Endothelial cell of umbilical vein (primary cell): ENCODE measurements around the gene UBAC1.

Experiments
- CTCF ChIP-seq, 2 donors: IDR thresholded peaks; 1 replicate in 1 of 2; 2 replicates in 1 of 2; pipeline ENCODE4 v1.5.1; 2011; ENCODE audit warnings: low read length in 2 of 2, mild to moderate bottlenecking in 2 of 2, moderate library complexity in 2 of 2, control low read depth in 1 of 2, inconsistent platforms in 1 of 2, low read depth in 1 of 2; ENCODE audit not compliant: insufficient read depth in 1 of 2; ENCODE audit errors: extremely low read depth in 1 of 2
- EZH2 ChIP-seq: IDR thresholded peaks from 2 replicates; pipeline ENCODE4 v1.6.1; 2012; ENCODE audit warnings: borderline replicate concordance, low read depth, mild to moderate bottlenecking, moderate library complexity, low read length, inconsistent platforms; ENCODE audit not compliant: severe bottlenecking
- GATA2 ChIP-seq: IDR thresholded peaks from 2 replicates; pipeline ENCODE4 v1.7.0; 2011; ENCODE audit warnings: low read depth, mild to moderate bottlenecking, moderate library complexity, mixed read lengths, low read length; ENCODE audit not compliant: insufficient read length, insufficient read depth
- POLR2A ChIP-seq: IDR thresholded peaks from 2 replicates; pipeline ENCODE4 v1.6.1; 2012; ENCODE audit warnings: low read depth, mild to moderate bottlenecking, control low read depth, low read length
- POLR2AphosphoS5 ChIP-seq: IDR thresholded peaks from 2 replicates; pipeline ENCODE4 v1.6.1; 2012; ENCODE audit warnings: low read depth, mild to moderate bottlenecking, control low read depth, low read length, moderate library complexity; ENCODE audit not compliant: insufficient read depth

- TF ChIP-seq CTCF (IDR thresholded peaks at IDR 0.05; ENCODE audit: extremely low read depth in 1 of 2, insufficient read depth in 1 of 2, low read depth in 1 of 2, low read length in 2 of 2) = no peak
- TF ChIP-seq POLR2A = no peak
- TF ChIP-seq GATA2 = no peak
- no peak for TF ChIP-seq EZH2
- no peak for TF ChIP-seq POLR2AphosphoS5
Measured at GRCh38 chr9:135919318-135919890, 41.8 kb downstream of the UBAC1 start.
